IPS-20b (cell line): ENCODE measurements around the gene CATSPERD.

Source experiments
- H3K27ac ChIP-seq: one replicate; pipeline ENCODE4 v1.5.1; 2013; ENCODE audit warnings: low read length
- H3K27me3 ChIP-seq: 2 replicates; pipeline ENCODE4 v1.6.1; 2013; ENCODE audit warnings: mild to moderate bottlenecking, low read length, inconsistent platforms; ENCODE audit not compliant: insufficient read depth
- H3K36me3 ChIP-seq: 2 replicates; pipeline ENCODE4 v1.6.1; 2013; ENCODE audit warnings: low read depth, mild to moderate bottlenecking, inconsistent platforms, low read length, moderate library complexity; ENCODE audit not compliant: insufficient read depth
- H3K4me1 ChIP-seq: 2 replicates; pipeline ENCODE4 v1.6.1; 2013; ENCODE audit warnings: mild to moderate bottlenecking, control low read depth, inconsistent platforms, low read length, moderate library complexity; ENCODE audit not compliant: insufficient read depth
- H3K4me3 ChIP-seq: 2 replicates; pipeline ENCODE4 v1.5.1; 2013; ENCODE audit warnings: mild to moderate bottlenecking, low read length, inconsistent platforms
- H3K9ac ChIP-seq: 2 replicates; pipeline ENCODE4 v1.6.1; 2013; ENCODE audit warnings: low read depth, mild to moderate bottlenecking, inconsistent platforms, low read length, moderate library complexity
- H3K9me3 ChIP-seq: 2 replicates; pipeline ENCODE4 v1.6.1; 2013; ENCODE audit warnings: mild to moderate bottlenecking, low read depth, low read length, inconsistent platforms; ENCODE audit not compliant: insufficient read depth

Gene CATSPERD

DNA sequence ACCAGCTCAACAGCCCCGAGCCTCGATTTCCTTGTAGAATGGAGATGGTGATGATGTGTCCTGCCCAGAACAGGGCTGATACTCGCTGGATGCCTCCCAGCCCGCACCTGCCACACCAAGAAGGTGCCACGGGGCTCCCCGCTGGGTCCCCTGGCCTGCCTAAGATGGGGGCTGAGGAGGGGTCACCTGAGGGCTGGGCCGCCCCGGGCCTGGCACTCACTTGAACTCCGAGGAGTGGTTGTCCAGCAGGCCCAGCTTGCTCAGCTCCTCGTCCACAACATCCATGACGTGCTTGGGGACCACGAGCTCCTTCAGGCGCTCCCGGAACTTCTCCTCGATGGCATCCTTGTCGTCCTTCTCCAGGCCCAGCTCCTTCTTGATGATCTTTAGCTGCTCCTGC is 14.9 kb upstream of the CATSPERD start:
- Histone ChIP-seq H3K9me3 (no peaks in the 10 kb centered on the region), H3K27ac (no peak overlapping the region), H3K27me3 (no peaks in the 10 kb centered on the region), H3K4me1 (no peaks in the 10 kb centered on the region), H3K4me3 (no peak overlapping the region), H3K9ac (no peak overlapping the region), H3K36me3 (peaks cover 70% of the 10 kb centered on the region)

DNA sequence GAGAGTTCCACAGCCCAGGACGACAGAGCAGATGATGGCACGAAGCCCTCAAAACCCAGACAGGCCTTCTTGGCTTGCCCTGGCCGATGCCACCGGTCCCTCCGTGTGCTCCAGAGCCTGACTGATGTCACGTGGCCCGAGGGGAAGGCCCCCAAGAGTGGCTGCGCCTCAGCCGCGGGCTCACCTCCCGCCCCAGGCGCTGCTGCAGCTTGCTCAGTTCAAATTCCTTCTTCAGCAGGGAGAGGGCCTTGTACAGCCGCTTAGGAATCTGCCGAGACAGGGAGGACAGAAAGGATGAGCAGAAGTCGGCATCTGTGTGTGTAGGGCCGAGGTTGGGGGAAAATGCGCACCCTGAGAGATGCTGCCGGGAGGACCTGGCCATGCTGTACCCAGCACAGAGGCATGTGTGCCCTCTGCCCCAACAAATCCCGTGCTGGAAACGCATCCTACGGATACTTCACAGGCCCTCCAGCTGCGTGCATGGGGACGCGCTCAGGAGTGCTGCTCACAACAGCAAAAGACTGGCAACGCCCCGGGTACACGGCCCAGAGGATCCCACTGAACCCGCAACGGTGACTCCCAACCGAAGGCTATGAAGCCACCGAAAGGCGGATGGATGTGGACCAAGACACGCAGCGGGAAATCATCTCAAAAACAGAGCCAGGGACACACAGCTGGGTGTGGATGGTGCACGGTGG is 13.4 kb upstream of the CATSPERD start:
- Histone ChIP-seq H3K27me3 (no peaks in the 10 kb centered on the region), H3K9me3 (no peaks in the 10 kb centered on the region), H3K36me3 (peaks cover 78% of the 10 kb centered on the region), H3K4me1 (no peaks in the 10 kb centered on the region), H3K9ac (no peak overlapping the region), H3K4me3 (no peak overlapping the region), H3K27ac (no peak overlapping the region)

DNA sequence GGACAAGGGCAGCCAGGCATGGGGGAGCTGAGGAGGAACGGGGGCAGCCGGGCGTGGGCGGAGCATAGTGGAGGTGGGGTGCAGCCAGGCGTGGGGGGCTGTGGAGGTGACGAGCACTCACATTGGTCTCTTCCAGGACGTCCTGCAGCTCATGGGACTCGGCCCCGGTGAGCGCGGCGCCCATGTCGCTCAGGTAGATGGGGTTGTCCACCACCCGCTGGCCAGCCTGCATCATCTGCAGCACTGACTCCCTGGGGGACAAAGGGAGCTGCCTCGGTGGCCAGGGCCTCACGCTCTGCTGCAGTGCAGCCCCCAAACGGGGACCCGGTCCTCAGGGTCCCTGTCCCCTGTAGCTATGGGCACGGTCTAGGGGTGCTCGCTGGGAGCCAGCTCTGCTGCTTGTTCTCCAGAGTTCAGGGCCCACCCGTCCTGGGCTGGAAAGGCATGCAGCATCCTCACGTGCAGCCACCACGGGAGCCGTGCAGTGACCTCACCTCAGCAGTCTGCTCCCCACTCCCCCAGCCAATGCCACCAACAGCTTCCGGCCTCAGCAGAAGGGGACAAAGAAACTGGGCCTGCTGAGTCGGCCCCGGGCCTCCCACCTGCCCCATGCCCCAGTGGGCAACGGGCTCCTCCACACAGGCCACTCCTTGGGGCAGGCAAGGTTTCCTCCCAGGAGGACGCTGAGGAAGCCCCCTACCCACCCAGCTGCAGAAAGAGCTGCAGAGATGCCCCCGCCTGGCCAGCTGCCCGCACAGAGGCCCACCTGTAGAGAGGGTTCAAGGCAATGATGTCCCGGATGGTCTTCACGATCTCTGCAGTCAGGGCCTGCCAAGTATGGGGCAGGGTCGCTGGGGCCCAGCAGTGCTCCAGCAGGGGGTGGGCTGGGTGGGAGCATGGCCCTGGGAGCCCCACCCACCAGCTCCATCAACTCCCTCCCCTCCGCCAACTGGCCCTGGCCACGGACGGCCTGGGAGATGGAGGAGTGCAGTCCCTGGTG is 12.6 kb upstream of the CATSPERD start:
- Histone ChIP-seq H3K4me1 (no peaks in the 10 kb centered on the region), H3K9me3 (no peaks in the 10 kb centered on the region), H3K4me3 (no peak overlapping the region), H3K27ac (no peak overlapping the region), H3K27me3 (no peaks in the 10 kb centered on the region), H3K9ac (no peak overlapping the region), H3K36me3 (peaks cover 86% of the 10 kb centered on the region)

DNA sequence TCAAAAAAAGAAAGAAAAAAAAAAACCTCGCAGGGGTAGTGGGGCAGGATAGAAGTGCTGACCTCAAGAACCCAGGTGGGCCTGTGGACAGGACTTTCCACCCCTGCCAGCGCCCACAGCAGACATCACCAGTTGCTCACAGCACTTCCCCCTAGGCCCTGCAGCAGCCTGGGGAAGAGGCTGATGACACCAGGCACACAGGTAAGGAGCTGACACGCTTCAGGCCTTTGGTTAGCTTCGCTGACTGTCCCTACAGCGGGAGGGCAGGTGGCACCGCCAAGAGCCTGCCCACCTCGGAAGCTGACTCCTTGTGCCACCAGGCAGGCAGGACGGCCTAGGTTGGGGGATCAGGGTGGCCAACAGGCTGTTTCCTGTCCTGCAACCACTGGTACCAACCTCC is 9.4 kb upstream of the CATSPERD start:
- Histone ChIP-seq H3K27me3 (no peaks in the 10 kb centered on the region), H3K27ac (no peak overlapping the region), H3K4me3 (no peak overlapping the region), H3K9me3 (no peaks in the 10 kb centered on the region), H3K9ac (no peak overlapping the region), H3K4me1 (no peaks in the 10 kb centered on the region), H3K36me3 (peaks cover 74% of the 10 kb centered on the region)

DNA sequence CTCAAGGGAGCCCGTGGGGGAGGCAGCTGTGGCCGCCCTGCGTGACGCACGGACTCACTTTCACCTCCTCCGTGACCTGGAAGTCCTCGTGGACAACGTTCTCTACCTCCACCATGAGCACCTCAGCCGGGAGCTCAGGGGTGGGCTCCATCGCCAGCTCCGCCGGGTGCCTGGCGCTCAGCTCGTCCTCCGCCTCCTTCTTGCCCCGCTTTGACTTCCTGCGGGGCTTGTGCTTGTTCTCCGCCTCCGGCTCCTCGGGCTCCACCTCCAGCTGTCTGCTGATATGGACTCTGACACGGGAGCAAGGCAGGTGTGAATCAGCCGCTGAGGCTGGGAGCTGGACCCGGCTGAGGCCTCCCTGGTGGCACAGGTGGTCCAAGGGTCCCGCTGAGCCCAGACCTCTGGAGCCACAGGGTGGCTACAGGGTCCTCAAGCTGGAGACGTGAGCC is 8.7 kb upstream of the CATSPERD start:
- no peaks in the 10 kb centered on the region for H3K27me3 ChIP-seq
- H3K36me3 ChIP-seq: peaks cover 70% of the 10 kb centered on the region
- no peak overlapping the region for H3K27ac ChIP-seq
- H3K9ac ChIP-seq: no peak overlapping the region
- H3K4me3 ChIP-seq: no peak overlapping the region
- H3K4me1 ChIP-seq: no peaks in the 10 kb centered on the region
- no peaks in the 10 kb centered on the region for H3K9me3 ChIP-seq

DNA sequence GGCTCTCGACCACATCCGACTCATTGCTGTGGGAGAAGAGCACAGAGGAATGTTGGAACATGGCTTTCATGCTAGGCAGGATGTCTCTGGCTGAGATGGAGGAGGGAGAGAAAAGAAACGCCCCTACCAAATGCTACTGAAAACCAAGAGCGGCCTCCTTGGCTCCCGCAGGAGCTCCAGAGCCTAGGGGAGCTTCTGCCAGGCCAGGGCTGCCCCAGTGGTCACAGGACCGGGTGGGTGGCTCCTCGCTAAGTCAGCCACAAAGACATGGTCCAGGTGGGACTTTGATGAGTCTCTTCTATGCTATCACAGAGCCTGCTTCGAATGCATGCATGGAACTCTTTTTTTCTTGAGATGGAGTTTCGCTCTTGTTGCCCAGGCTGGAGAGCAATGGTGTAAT is 7.2 kb upstream of the CATSPERD start:
- Histone ChIP-seq H3K36me3 (peaks cover 68% of the 10 kb centered on the region), H3K4me3 (no peak overlapping the region), H3K9me3 (no peaks in the 10 kb centered on the region)

DNA sequence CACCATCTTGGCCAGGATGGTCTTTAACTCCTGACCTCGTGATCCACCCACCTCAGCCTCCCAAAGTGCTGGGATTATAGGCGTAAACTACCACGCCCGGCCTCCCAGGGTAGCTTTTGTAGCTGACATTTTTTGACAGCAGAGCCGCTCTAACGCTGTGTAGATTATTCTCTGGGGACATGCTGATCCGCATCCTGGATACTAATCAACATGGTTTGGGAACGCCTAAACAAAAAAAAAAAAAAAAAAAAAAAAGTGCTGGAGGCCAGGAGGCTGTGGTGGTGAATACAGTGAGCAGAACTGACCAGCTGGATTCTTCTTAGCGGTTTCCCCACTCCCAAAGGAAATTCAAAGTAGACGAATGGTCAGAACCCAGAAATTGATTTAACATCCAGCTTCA is 5.6 kb upstream of the CATSPERD start:
- no peak overlapping the region for H3K4me3 ChIP-seq
- no peaks in the 10 kb centered on the region for H3K9me3 ChIP-seq
- H3K36me3 ChIP-seq: peaks cover 61% of the 10 kb centered on the region
- H3K4me1 ChIP-seq: no peaks in the 10 kb centered on the region
- H3K27me3 ChIP-seq: no peaks in the 10 kb centered on the region
- H3K27ac ChIP-seq: no peak overlapping the region
- H3K9ac ChIP-seq: no peak overlapping the region

More for the DNA sequence above, 7.2 kb upstream of the CATSPERD start:
- no peaks in the 10 kb centered on the region for H3K4me1 ChIP-seq
- no peak overlapping the region for H3K9ac ChIP-seq
- H3K27ac ChIP-seq: no peak overlapping the region
- no peaks in the 10 kb centered on the region for H3K27me3 ChIP-seq

DNA sequence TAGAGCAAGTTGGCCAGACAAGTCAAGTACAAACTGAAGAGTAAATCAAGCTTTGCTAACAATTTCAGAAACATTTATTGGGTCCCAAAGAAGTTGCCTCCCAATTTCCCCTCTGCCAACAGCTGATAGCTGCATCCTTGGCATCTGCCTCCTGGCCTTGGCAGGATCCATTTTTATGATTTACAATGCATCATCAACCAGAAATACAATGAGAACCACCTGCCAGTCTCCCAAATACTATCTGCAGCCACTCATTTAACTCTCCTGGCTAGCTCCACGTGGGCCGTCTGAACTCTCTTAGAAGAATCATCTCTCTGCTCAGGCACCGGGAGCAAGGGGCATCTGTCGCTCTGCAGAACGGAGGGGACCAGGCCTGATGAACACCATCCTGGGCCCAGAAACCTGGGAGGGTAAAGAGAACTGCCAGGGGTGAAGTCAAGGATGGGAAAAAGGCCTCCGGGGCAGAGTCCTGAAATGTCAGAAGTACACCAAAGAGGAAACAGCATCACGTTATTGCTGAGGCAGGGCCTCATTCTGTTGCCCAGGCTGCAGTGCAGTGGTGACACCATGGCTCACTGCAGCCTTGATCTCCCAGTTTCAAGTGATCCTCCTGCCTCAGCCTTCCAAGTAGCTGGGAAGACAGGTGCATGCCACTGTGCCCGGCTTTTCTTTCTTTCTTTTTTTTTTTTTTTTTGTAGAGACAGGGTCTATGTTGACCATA is 3.1 kb upstream of the CATSPERD start:
- Histone ChIP-seq H3K27ac (no peak overlapping the region), H3K27me3 (no peaks in the 10 kb centered on the region), H3K9ac (no peak overlapping the region), H3K9me3 (no peaks in the 10 kb centered on the region), H3K4me1 (no peaks in the 10 kb centered on the region), H3K36me3 (peaks cover 39% of the 10 kb centered on the region), H3K4me3 (no peak overlapping the region)

DNA sequence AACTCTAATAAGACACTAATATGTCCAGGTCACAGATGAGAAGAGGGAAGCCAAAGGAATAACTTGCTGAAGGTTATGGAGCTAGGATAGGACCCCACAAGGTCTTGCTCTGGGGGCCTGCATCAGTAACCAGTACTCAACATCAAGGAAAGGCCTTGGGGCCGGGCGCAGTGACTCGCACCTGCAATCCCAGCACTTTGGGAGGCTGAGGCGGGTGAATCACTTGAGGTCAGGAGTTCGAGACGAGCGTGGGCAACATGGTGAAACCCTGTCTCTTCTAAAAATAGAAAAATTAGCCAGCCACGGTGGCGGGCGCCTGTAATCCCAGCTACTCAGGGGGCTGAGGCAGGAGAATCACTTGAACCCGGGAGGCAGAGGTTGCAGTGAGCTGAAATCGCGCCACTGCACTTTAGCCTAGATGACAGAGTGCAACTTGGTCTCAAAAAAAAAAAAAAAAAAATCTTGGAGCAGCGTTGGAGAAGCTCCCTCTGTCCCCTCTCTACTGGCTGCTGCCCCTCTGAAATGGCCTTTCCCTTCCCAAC is 2.3 kb upstream of the CATSPERD start:
- Histone ChIP-seq H3K4me3 (peak overlapping the region; percentile 99), H3K9me3 (no peaks in the 10 kb centered on the region), H3K4me1 (no peaks in the 10 kb centered on the region), H3K36me3 (peaks cover 32% of the 10 kb centered on the region), H3K9ac (peak overlapping the region; percentile 99), H3K27ac (no peak overlapping the region), H3K27me3 (no peaks in the 10 kb centered on the region)

DNA sequence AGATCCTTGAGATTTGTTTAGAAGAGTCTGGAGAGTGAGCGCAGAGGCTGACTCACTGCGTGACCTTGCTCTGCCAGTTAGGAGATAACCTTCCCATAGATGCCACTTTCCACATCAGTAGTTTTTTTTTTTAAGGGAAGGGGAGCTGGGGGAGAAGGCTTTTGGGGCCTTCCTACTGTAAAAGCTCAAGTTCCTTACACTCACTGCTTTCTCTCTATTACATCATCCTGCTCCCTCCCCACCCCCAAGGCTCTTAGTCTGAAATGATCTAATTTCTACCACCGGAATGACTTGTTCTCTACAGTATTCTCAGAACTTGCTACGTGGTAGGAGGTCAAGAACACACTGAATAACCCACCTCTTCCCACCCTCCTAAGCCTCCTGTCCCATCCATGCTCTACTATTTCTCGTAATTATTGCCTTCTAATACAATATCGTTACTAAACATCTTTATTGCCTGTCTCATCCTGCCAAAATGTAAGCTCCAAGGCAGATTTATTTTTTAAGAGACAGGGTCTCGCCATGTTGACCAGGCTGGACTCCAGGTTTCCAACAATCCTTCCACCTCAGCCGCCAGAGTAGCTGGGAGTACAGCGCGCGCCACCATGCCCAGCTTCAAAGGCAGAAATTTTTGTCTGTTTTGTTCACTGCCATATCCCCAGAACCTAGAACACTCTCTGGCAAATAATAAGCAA is 1.7 kb upstream of the CATSPERD start:
- Histone ChIP-seq H3K4me1 (no peaks in the 10 kb centered on the region), H3K27me3 (no peaks in the 10 kb centered on the region), H3K27ac (peak overlapping the region; percentile 75), H3K4me3 (peak overlapping the region; percentile 99), H3K9me3 (no peaks in the 10 kb centered on the region), H3K9ac (peak overlapping the region; percentile 99), H3K36me3 (peaks cover 26% of the 10 kb centered on the region)
